Nephron (organoid): ENCODE data around the gene GLYATL1.
"Not testable (repeated sequence)": the region's sequence is repeated elsewhere in the genome, so short reads cannot be mapped to it uniquely, and the experiment has no call there.

Source experiments
- H3K27ac Mint-ChIP-seq, 3 experiments: 2 replicates each; pipeline ENCODE4 v1.8.0; 2020; ENCODE audit warnings: mixed read lengths in 3 of 3, mild to moderate bottlenecking in 2 of 3, moderate library complexity in 1 of 3
- H3K27me3 Mint-ChIP-seq: 2 replicates; pipeline ENCODE4 v1.8.0; 2021; ENCODE audit warnings: low read depth, mild to moderate bottlenecking, moderate library complexity, mixed read lengths
- H3K36me3 Mint-ChIP-seq: 2 replicates; pipeline ENCODE4 v1.8.0; 2020; ENCODE audit warnings: low read depth, mixed read lengths
- H3K4me1 Mint-ChIP-seq: 2 replicates; pipeline ENCODE4 v1.8.0; 2020; ENCODE audit warnings: mixed read lengths
- H3K4me3 Mint-ChIP-seq, 3 experiments: 2 replicates each; pipeline ENCODE4 v1.8.0; 2020; ENCODE audit warnings: mild to moderate bottlenecking in 3 of 3, mixed read lengths in 3 of 3, moderate library complexity in 2 of 3
- H3K9me3 Mint-ChIP-seq: 2 replicates; pipeline ENCODE4 v1.8.0; 2020; ENCODE audit warnings: mixed read lengths
- TF ChIP-seq, protein P1 (sequence below), 3 experiments: fragments of 200-600 bp; sonication (generic); IDR thresholded peaks; one replicate each; pipeline ENCODE4 v1.5.0; 2021; ENCODE audit warnings: antibody characterized with exemption in 3 of 3; ENCODE audit not compliant: unreplicated experiment in 3 of 3

GLYATL1 gene

DNA sequence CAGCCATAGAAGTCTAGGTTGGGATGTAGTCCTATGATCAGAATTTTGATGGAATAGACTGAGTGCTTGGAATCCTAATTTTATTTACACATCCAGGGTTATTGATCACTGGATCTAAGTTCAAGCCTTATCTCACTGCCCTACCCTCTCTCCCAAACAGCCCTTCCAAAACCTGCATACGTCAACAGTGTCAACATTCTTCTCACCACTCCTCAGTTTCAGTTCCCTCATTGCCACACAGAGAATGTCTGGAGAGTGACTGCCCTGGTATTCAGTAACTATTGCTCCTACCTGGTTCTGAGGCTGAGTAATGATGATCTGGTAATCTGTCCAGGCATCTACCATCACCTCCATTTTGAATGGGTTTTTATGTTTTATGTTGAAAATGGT lies 60.0 kb downstream of the GLYATL1 start:
- Mint-ChIP-seq H3K4me3 (no peak overlapping the region), H3K4me1 (no peaks in the 10 kb centered on the region), H3K36me3 (no peaks in the 10 kb centered on the region), H3K9me3 (no peaks in the 10 kb centered on the region), H3K27ac (no peak overlapping the region), H3K27me3 (no peaks in the 10 kb centered on the region)
- TF ChIP-seq, protein P1, sequence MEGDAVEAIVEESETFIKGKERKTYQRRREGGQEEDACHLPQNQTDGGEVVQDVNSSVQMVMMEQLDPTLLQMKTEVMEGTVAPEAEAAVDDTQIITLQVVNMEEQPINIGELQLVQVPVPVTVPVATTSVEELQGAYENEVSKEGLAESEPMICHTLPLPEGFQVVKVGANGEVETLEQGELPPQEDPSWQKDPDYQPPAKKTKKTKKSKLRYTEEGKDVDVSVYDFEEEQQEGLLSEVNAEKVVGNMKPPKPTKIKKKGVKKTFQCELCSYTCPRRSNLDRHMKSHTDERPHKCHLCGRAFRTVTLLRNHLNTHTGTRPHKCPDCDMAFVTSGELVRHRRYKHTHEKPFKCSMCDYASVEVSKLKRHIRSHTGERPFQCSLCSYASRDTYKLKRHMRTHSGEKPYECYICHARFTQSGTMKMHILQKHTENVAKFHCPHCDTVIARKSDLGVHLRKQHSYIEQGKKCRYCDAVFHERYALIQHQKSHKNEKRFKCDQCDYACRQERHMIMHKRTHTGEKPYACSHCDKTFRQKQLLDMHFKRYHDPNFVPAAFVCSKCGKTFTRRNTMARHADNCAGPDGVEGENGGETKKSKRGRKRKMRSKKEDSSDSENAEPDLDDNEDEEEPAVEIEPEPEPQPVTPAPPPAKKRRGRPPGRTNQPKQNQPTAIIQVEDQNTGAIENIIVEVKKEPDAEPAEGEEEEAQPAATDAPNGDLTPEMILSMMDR (IDR thresholded peaks at IDR 0.05; ENCODE audit: unreplicated experiment in 3 of 3): no peak

DNA sequence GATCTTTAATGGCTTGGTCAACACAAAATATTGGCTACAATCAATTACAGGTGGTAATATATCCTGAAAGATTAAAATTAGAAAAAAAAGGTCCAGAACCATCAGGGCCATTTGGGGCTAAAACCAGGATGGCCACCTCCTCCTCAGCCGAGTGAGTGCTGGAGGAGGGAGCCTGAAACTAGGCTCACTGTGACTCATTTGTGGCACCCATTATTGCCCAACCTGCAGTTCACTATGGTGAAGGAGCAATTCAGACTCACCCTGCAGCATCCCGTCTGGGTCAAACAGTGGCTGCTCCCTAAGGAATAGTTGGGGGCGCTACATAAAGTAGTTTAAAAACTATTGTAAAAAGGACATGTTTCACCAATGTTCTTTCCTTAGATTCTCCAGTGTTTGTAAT lies 60.7 kb downstream of the GLYATL1 start:
- Mint-ChIP-seq H3K36me3 (no peaks in the 10 kb centered on the region), H3K27me3 (no peaks in the 10 kb centered on the region), H3K4me3 (no peak overlapping the region), H3K27ac (no peak overlapping the region), H3K4me1 (no peaks in the 10 kb centered on the region), H3K9me3 (no peaks in the 10 kb centered on the region)
- TF ChIP-seq, protein P1 (IDR thresholded peaks at IDR 0.05; ENCODE audit: unreplicated experiment in 3 of 3): no peak

DNA sequence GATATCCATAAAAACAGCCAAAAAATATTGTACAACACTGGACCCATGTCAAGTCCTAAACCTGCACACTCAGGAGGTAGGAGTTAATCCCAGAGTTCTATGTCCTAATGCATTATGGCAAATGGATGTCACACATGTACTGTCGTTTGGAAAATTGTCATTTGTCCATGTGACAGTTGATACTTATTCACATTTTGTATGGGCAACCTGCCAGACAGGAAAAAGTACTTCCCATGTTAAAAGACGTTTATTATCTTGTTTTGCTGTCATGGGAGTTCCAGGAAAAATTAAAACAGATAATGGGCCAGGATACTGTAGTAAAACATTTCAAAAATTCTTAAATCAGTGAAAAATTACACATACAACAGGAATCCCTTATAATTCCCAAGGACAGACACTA lies 62.7 kb downstream of the GLYATL1 start:
- H3K4me3 Mint-ChIP-seq, H3K27ac Mint-ChIP-seq, H3K9me3 Mint-ChIP-seq, H3K36me3 Mint-ChIP-seq, H3K27me3 Mint-ChIP-seq, H3K4me1 Mint-ChIP-seq: not testable (repeated sequence)
